Measurements from ENCODE around the gene ZDHHC8. TPM values are rescaled to one million over a fixed set of nuclear protein-coding genes. Genes with fewer than 3 reads are reported as not detected.

ZDHHC8 gene
- total and polyA plus RNA-seq, 2 donors (not counting 3 experiments of a cell fraction or from before 2014, with no cell fraction given), result 49.8 to 131 TPM

DNA sequence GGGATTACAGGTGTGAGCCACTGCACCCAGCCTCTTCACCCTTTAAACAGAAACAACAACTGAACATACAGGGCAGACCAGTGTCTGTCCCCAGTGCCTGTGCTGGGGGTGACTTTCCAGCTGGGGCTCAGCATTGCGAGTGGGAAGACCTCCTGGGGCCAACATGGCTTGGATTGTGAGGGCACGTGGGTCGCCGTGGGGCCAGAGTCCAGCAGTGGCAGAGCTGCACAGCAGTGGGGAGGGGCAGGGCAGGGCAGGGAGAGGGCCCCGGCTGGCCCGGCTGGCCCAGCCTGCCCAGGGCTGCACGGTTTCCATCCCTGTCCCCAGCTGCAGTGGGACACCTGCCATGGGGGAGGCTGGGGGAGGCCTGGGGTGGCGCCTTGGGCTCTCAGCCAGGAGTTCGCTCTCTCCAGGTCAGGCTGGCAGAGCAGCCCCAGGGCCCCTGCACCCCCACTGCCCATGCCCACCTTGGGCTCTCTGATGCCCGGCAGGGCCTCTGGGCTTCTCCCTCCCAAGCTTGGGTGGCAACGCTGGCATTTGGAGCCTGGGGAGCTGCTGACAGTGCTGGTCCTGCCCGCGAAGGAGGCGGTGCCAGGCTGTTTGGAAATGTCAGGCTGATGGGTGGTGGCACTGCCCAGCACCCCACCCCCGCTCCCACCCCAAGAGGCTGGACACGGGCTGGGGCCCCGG is 49.7 kb downstream of the ZDHHC8 start:
- intact Hi-C loops (cut with micrococcal nuclease), result no loop called here
- no peak for DNase-seq (ENCODE audit: low read depth, low spot score)

More for the DNA sequence above, 49.7 kb downstream of the ZDHHC8 start:
- Histone ChIP-seq H3K4me3 (replicated peaks in 1 of 3; ENCODE audit: insufficient read depth in 1 of 3, low read depth in 1 of 3, low read length in 3 of 3) (no peak overlapping the region), H3K9ac (replicated peaks; ENCODE audit: extremely low read depth, insufficient read depth, low read length) (no peak overlapping the region), H3K36me3 (ENCODE audit: control insufficient read depth in 2 of 2, extremely low read depth in 1 of 2, insufficient read depth in 2 of 2, low read length in 2 of 2) (no peaks in the 10 kb centered on the region), H3K4me1 (ENCODE audit: control insufficient read depth, extremely low read depth, insufficient read depth, low read length) (no peaks in the 10 kb centered on the region), H4K20me1 (replicated peaks; ENCODE audit: control insufficient read depth, extremely low read depth, insufficient read depth, low read length) (no peaks in the 10 kb centered on the region), H3K27me3 (ENCODE audit: control insufficient read depth in 2 of 2, insufficient read depth in 2 of 2, low read length in 2 of 2) (no peaks in the 10 kb centered on the region), H3K9me1 (replicated peaks; ENCODE audit: control insufficient read depth, extremely low read depth, insufficient read depth, low read length) (no peaks in the 10 kb centered on the region), H3K9me3 (replicated peaks; ENCODE audit: control insufficient read depth, insufficient read depth, low read length) (no peaks in the 10 kb centered on the region), H3K79me2 (ENCODE audit: control insufficient read depth, insufficient read depth, low read length) (no peaks in the 10 kb centered on the region), H2AFZ (ENCODE audit: low read depth, low read length) (no peak overlapping the region), H3K4me2 (ENCODE audit: insufficient read depth, low read length) (no peak overlapping the region), H3K27ac (ENCODE audit: insufficient read depth, low read depth, low read length) (no peak overlapping the region)
- POLR2A ChIA-PET, result no interaction called here
- BruUV-seq (replicated peaks), result no TSS peak
- TF ChIP-seq, protein P1, sequence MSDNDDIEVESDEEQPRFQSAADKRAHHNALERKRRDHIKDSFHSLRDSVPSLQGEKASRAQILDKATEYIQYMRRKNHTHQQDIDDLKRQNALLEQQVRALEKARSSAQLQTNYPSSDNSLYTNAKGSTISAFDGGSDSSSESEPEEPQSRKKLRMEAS (IDR thresholded peaks at IDR 0.05; ENCODE audit: insufficient read depth, insufficient read length), result no peak
- TF ChIP-seq POLR2AphosphoS5 (IDR thresholded peaks at IDR 0.05; ENCODE audit: insufficient read depth, low read depth, low read length), result no peak
- no peak for TF ChIP-seq GATA2 (IDR thresholded peaks at IDR 0.05; ENCODE audit: insufficient read depth, insufficient read length, low read depth, low read length)
- TF ChIP-seq, protein P2, sequence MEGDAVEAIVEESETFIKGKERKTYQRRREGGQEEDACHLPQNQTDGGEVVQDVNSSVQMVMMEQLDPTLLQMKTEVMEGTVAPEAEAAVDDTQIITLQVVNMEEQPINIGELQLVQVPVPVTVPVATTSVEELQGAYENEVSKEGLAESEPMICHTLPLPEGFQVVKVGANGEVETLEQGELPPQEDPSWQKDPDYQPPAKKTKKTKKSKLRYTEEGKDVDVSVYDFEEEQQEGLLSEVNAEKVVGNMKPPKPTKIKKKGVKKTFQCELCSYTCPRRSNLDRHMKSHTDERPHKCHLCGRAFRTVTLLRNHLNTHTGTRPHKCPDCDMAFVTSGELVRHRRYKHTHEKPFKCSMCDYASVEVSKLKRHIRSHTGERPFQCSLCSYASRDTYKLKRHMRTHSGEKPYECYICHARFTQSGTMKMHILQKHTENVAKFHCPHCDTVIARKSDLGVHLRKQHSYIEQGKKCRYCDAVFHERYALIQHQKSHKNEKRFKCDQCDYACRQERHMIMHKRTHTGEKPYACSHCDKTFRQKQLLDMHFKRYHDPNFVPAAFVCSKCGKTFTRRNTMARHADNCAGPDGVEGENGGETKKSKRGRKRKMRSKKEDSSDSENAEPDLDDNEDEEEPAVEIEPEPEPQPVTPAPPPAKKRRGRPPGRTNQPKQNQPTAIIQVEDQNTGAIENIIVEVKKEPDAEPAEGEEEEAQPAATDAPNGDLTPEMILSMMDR (IDR thresholded peaks at IDR 0.05; ENCODE audit: extremely low read depth in 1 of 2, insufficient read depth in 1 of 2, low read depth in 1 of 2, low read length in 2 of 2), result no peak
- TF ChIP-seq EZH2 (IDR thresholded peaks at IDR 0.05; ENCODE audit: borderline replicate concordance, low read depth, low read length, severe bottlenecking), result no peak
- TF ChIP-seq FOS (IDR thresholded peaks at IDR 0.05; ENCODE audit: borderline replicate concordance, insufficient read depth, low read length), result no peak
- no peak for TF ChIP-seq POLR2A (IDR thresholded peaks at IDR 0.05; ENCODE audit: low read depth, low read length)
- TF ChIP-seq JUN (IDR thresholded peaks at IDR 0.05; ENCODE audit: borderline replicate concordance, insufficient read depth, insufficient read length, low read depth), result no peak
- no peak for TF ChIP-seq MYC (IDR thresholded peaks at IDR 0.05; ENCODE audit: low read depth, low read length)
- CTCF ChIA-PET, result interaction anchor here (0.9 to 1.0 kb wide), 2 partner anchors 16 to 104 kb away, joined by 3 read pairs; no protein-coding TSS in a partner anchor
- FAIRE-seq, result no peak
- dilution Hi-C loops (cut with MboI; ENCODE audit: extremely low pct_ligation_motif_present, low sequenced_read_pairs), result no loop called here
